ENCODE results near the gene MDFIC2.

The MDFIC2 gene

GRCh38 chr3:70183781-70184504 lies 128.5 kb downstream of the MDFIC2 start:
- DNase-seq (ENCODE audit: low spot score) (no peak), FAIRE-seq (no peak)

- DNase-seq (ENCODE audit: low spot score) (no peak), FAIRE-seq (no peak)
These were observed 130.3 kb downstream of the MDFIC2 start for GRCh38 chr3:70182166-70182565.

DNA sequence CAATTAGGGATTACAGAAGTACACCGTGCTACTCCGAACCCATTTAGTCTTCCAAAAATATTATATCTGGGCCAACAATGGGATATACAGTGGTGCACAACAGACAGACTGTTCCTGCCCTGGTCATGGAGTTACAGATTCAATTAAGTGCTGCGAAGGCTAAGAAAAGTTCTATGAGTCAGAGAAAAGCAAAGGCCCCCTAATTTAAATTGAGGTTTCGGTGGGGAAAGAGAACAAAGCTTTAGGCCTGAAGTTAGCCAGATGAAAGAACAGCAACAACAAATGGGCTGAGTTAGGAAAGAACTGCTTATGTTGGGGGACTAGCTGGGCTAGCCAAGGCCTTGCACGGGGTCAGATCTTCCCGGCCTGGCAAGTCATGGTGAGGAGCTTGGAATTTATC lies 131.8 kb downstream of the MDFIC2 start:
- no peak for FAIRE-seq

GRCh38 chr3:70179111-70179510 lies 133.3 kb downstream of the MDFIC2 start:
- DNase-seq (ENCODE audit: low spot score) (no peak), FAIRE-seq (no peak)

More for the DNA sequence above, 131.8 kb downstream of the MDFIC2 start:
- no peak for DNase-seq (ENCODE audit: low spot score)

DNA sequence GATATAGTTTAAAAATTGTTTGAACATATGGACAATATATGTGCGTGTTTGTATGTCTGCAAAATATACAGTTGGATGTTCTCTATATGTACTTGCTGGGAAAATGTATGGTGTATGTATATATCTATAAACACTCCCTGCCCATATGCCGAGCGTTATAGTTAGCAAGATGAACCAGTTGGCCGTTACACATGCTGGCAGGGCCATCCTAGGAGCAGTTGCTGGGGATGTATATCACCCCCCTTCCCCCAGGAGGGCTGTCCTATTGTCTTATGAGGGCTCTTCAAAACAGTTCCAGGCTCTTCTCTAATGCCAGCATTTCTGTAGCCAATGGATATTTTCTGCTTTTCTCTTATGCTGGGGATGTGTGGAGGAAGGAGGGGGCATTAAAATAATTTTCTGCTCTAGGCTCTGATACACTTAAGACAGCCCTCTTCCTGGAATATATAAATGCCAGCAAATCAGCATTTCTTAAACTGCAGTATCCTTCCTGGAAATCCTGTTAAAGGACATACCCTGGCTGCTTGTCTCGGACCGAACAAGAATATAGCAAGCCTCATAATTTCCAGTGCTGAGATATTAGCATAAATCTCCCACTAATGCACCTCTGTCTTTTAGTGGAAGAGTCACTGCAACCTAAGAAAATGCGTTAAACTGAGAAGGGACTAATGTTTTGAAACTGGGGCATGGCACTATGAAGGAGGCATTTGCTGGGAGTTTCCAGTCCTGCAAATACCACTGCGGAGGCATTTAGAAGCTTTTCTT lies 134.4 kb downstream of the MDFIC2 start:
- DNase-seq (ENCODE audit: low spot score) (no peak), FAIRE-seq (no peak)

- FAIRE-seq = no peak
- DNase-seq (ENCODE audit: low spot score) = no peak
These were observed 136.2 kb downstream of the MDFIC2 start for GRCh38 chr3:70176224-70176623.

GRCh38 chr3:70156808-70157207 lies 155.6 kb downstream of the MDFIC2 start:
- no peak for FAIRE-seq

DNA sequence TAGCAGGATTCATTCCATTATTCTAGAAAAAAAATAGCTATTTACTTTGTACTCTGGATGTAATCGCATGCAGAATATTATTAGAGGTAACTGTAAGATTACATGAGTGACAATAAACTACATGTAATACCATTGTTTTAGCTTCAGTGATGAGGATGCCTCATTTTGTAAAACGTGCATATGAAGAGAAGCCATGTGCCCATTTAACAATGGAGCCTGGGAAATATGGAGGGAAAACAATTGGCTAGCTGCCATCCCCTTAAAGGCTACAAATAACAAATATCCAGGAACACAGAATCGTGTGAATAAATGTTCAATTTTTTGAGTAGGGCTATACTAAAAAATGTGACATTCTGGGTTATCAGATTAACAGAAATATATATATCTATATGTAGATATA lies 161.8 kb downstream of the MDFIC2 start:
- DNase-seq (ENCODE audit: low spot score) (no peak), FAIRE-seq (no peak)

More at GRCh38 chr3:70156808-70157207, 155.6 kb downstream of the MDFIC2 start:
- DNase-seq (ENCODE audit: low spot score) = no peak

GRCh38 chr3:70149714-70150400 lies 162.6 kb downstream of the MDFIC2 start:
- FAIRE-seq = no peak
- no peak for DNase-seq (ENCODE audit: low spot score)
